HL-60/S4 treated with phorbol 12-myristate 13-acetate at 8.2 ng/mL for 4 days and 3 days (cell line): Measurements from ENCODE around the gene LMF2.

Experiments
- in situ Hi-C: fragments of 300-500 bp; cut with MboI; formaldehyde crosslinking; loops from 2 replicates; pipeline ENCODE4 v1.15.0; 2022; ENCODE audit warnings: low sequenced_read_pairs

The LMF2 gene

GRCh38 chr22:50467773-50468440, 39.6 kb downstream of the LMF2 start:
- in situ Hi-C loops, result no loop called here

- in situ Hi-C loops, result no loop called here
Observed at GRCh38 chr22:50467341-50467740, 40.2 kb downstream of the LMF2 start.

GRCh38 chr22:50465066-50465930, 42.2 kb downstream of the LMF2 start:
- in situ Hi-C loops, result no loop called here

GRCh38 chr22:50464451-50464850, 43.1 kb downstream of the LMF2 start:
- in situ Hi-C loops, result no loop called here

- in situ Hi-C loops, result no loop called here
Observed at GRCh38 chr22:50463188-50463900, 44.2 kb downstream of the LMF2 start.

GRCh38 chr22:50461979-50462540, 45.4 kb downstream of the LMF2 start:
- in situ Hi-C loops, result no loop called here

GRCh38 chr22:50461536-50461935, 46.0 kb downstream of the LMF2 start:
- in situ Hi-C loops, result no loop called here

GRCh38 chr22:50460938-50461337, 46.6 kb downstream of the LMF2 start:
- in situ Hi-C loops, result no loop called here

GRCh38 chr22:50459496-50460140, 47.9 kb downstream of the LMF2 start:
- in situ Hi-C loops, result no loop called here

GRCh38 chr22:50459016-50459415, 48.5 kb downstream of the LMF2 start:
- in situ Hi-C loops, result no loop called here

GRCh38 chr22:50456466-50457234, 50.9 kb downstream of the LMF2 start:
- in situ Hi-C loops, result no loop called here

GRCh38 chr22:50456026-50456425, 51.5 kb downstream of the LMF2 start:
- in situ Hi-C loops, result no loop called here

GRCh38 chr22:50455201-50455600, 52.3 kb downstream of the LMF2 start:
- in situ Hi-C loops, result no loop called here

- in situ Hi-C loops, result no loop called here
Observed at GRCh38 chr22:50454556-50455075, 52.9 kb downstream of the LMF2 start.
